Body of pancreas (tissue), 4 donors: ENCODE data around the gene TP53I13.

ENCODE experiments used
- CTCF ChIP-seq, 7 experiments: fragments of 450-650 bp in 4 of 7; fragments of 200-600 bp in 3 of 7; sonication (generic) in 3 of 7; IDR thresholded peaks; one replicate each; pipeline ENCODE4 v1.5.1; 2016 to 2019; ENCODE audit warnings: antibody characterized with exemption in 7 of 7
- POLR2A ChIP-seq, 3 donors: fragments of 450-650 bp; IDR thresholded peaks; one replicate each; pipeline ENCODE4 v1.6.1; 2016; ENCODE audit warnings: antibody characterized with exemption in 3 of 3, mild to moderate bottlenecking in 2 of 3

DNA sequence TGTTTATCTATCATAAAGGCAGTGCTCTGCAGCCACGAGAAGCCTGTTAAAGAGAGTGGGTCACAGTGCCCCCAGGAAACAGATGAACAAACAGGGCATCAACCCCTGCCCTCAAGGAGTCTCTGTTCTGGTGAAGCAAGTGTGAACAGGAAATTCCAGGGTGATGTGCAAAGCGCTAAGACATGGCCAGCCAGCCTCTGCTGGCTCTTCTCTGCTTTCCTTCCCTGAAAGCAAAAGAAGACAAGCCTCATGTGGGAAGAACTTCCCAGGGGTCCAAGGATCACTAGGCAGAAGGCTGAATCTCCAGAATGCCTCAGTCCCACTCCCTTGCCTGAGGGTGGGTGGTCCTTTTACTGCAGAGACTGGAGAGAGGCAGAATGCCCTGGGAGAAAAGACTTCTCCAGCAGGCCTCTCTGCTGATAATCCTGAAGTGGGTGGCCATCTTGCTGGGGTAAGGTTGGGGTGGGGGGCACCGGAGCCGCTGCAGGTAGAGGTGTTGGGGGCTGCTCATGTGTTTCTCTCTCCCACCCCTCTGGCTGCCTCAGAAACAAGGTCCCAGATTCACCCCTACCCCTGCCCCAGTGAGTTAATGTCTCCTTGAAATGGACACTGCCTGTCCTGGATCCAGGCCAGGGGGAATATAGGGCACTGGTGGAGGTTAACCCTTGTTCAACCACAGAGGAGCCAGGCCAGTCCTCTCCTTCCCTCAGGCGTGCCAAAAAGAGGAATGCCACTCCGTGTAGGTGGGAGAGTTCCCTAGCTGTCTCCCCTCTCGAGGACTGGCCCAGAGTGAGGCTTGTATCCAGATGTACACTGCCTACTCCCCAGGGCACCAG lies 26.8 kb downstream of the TP53I13 start:
- no peak for TF ChIP-seq CTCF (IDR thresholded peaks at IDR 0.05)
- TF ChIP-seq POLR2A (IDR thresholded peaks at IDR 0.05) = no peak
